ENCODE data around the gene GP2.

Gene GP2

GRCh38 chr16:20291208-20292206 lies 35.8 kb downstream of the GP2 start:
- Histone ChIP-seq H3K4me3 (no peak overlapping the region), H3K27ac (no peak overlapping the region), H3K36me3 (ENCODE audit: insufficient read depth, low read length) (no peaks in the 10 kb centered on the region), H3K9ac (ENCODE audit: insufficient read length) (no peak overlapping the region), H3K9me3 (ENCODE audit: low read depth, low read length) (no peaks in the 10 kb centered on the region)
- no peak for DNase-seq (ENCODE audit: low read depth, low spot score)
- TF ChIP-seq EZH2 (IDR thresholded peaks at IDR 0.05), result no peak
- no peak for TF ChIP-seq FOXP2 (optimal IDR thresholded peaks at IDR 0.05; ENCODE audit: control extremely low read depth, extremely low read length, insufficient read depth)
- TF ChIP-seq POLR2AphosphoS5 (IDR thresholded peaks at IDR 0.05; ENCODE audit: borderline replicate concordance, low read depth, low read length), result no peak

- H3K36me3 ChIP-seq (ENCODE audit: insufficient read depth, low read length), result no peaks in the 10 kb centered on the region
- no peak overlapping the region for H3K9ac ChIP-seq (ENCODE audit: insufficient read length)
- DNase-seq (ENCODE audit: low read depth, low spot score), result no peak
- no peak overlapping the region for H3K27ac ChIP-seq
- no peak overlapping the region for H3K4me3 ChIP-seq
- H3K9me3 ChIP-seq (ENCODE audit: low read depth, low read length), result no peaks in the 10 kb centered on the region
- no peak for TF ChIP-seq FOXP2 (optimal IDR thresholded peaks at IDR 0.05; ENCODE audit: control extremely low read depth, extremely low read length, insufficient read depth)
- no peak for TF ChIP-seq POLR2AphosphoS5 (IDR thresholded peaks at IDR 0.05; ENCODE audit: borderline replicate concordance, low read depth, low read length)
- no peak for TF ChIP-seq EZH2 (IDR thresholded peaks at IDR 0.05)
These were observed 37.7 kb downstream of the GP2 start for GRCh38 chr16:20289571-20289970.

GRCh38 chr16:20285993-20286499 lies 41.3 kb downstream of the GP2 start:
- Histone ChIP-seq H3K9ac (ENCODE audit: insufficient read length) (no peak overlapping the region), H3K9me3 (ENCODE audit: low read depth, low read length) (no peaks in the 10 kb centered on the region), H3K4me3 (no peak overlapping the region), H3K36me3 (ENCODE audit: insufficient read depth, low read length) (no peaks in the 10 kb centered on the region), H3K27ac (no peak overlapping the region)
- TF ChIP-seq FOXP2 (optimal IDR thresholded peaks at IDR 0.05; ENCODE audit: control extremely low read depth, extremely low read length, insufficient read depth), result no peak
- no peak for TF ChIP-seq EZH2 (IDR thresholded peaks at IDR 0.05)
- TF ChIP-seq POLR2AphosphoS5 (IDR thresholded peaks at IDR 0.05; ENCODE audit: borderline replicate concordance, low read depth, low read length), result no peak
- DNase-seq (ENCODE audit: low read depth, low spot score), result no peak

- no peaks in the 10 kb centered on the region for H3K36me3 ChIP-seq (ENCODE audit: insufficient read depth, low read length)
- no peak for TF ChIP-seq FOXP2 (optimal IDR thresholded peaks at IDR 0.05; ENCODE audit: control extremely low read depth, extremely low read length, insufficient read depth)
- no peak for TF ChIP-seq POLR2AphosphoS5 (IDR thresholded peaks at IDR 0.05; ENCODE audit: borderline replicate concordance, low read depth, low read length)
- TF ChIP-seq EZH2 (IDR thresholded peaks at IDR 0.05), result no peak
- H3K9ac ChIP-seq (ENCODE audit: insufficient read length), result no peak overlapping the region
- no peak for DNase-seq (ENCODE audit: low read depth, low spot score)
- no peak overlapping the region for H3K27ac ChIP-seq
- no peak overlapping the region for H3K4me3 ChIP-seq
- H3K9me3 ChIP-seq (ENCODE audit: low read depth, low read length), result no peaks in the 10 kb centered on the region
These were observed 47.1 kb downstream of the GP2 start for GRCh38 chr16:20280259-20280658.

GRCh38 chr16:20271893-20272292 lies 55.4 kb downstream of the GP2 start:
- Histone ChIP-seq H3K36me3 (ENCODE audit: insufficient read depth, low read length) (no peaks in the 10 kb centered on the region), H3K9me3 (ENCODE audit: low read depth, low read length) (no peaks in the 10 kb centered on the region), H3K27ac (no peak overlapping the region), H3K9ac (ENCODE audit: insufficient read length) (no peak overlapping the region), H3K4me3 (no peak overlapping the region)
- TF ChIP-seq POLR2AphosphoS5 (IDR thresholded peaks at IDR 0.05; ENCODE audit: borderline replicate concordance, low read depth, low read length) (no peak), FOXP2 (optimal IDR thresholded peaks at IDR 0.05; ENCODE audit: control extremely low read depth, extremely low read length, insufficient read depth) (no peak), EZH2 (IDR thresholded peaks at IDR 0.05) (no peak)
- no peak for DNase-seq (ENCODE audit: low read depth, low spot score)

GRCh38 chr16:20268409-20268808 lies 58.9 kb downstream of the GP2 start:
- Histone ChIP-seq H3K9ac (ENCODE audit: insufficient read length) (no peak overlapping the region), H3K4me3 (no peak overlapping the region), H3K9me3 (ENCODE audit: low read depth, low read length) (no peaks in the 10 kb centered on the region), H3K36me3 (ENCODE audit: insufficient read depth, low read length) (no peaks in the 10 kb centered on the region), H3K27ac (no peak overlapping the region)
- TF ChIP-seq FOXP2 (optimal IDR thresholded peaks at IDR 0.05; ENCODE audit: control extremely low read depth, extremely low read length, insufficient read depth) (no peak), POLR2AphosphoS5 (IDR thresholded peaks at IDR 0.05; ENCODE audit: borderline replicate concordance, low read depth, low read length) (no peak), EZH2 (IDR thresholded peaks at IDR 0.05) (no peak)
- no peak for DNase-seq (ENCODE audit: low read depth, low spot score)

GRCh38 chr16:20265019-20265418 lies 62.3 kb downstream of the GP2 start:
- no peaks in the 10 kb centered on the region for H3K36me3 ChIP-seq (ENCODE audit: insufficient read depth, low read length)
- TF ChIP-seq EZH2 (IDR thresholded peaks at IDR 0.05), result no peak
- H3K4me3 ChIP-seq, result no peak overlapping the region
- H3K27ac ChIP-seq, result no peak overlapping the region
- no peak overlapping the region for H3K9ac ChIP-seq (ENCODE audit: insufficient read length)
- H3K9me3 ChIP-seq (ENCODE audit: low read depth, low read length), result no peaks in the 10 kb centered on the region
- no peak for DNase-seq (ENCODE audit: low read depth, low spot score)

GRCh38 chr16:20263138-20263855 lies 64.0 kb downstream of the GP2 start:
- DNase-seq (ENCODE audit: low read depth, low spot score), result no peak
- Histone ChIP-seq H3K9ac (ENCODE audit: insufficient read length) (no peak overlapping the region), H3K27ac (no peak overlapping the region), H3K36me3 (ENCODE audit: insufficient read depth, low read length) (no peaks in the 10 kb centered on the region), H3K4me3 (no peak overlapping the region), H3K9me3 (ENCODE audit: low read depth, low read length) (no peaks in the 10 kb centered on the region)
- TF ChIP-seq FOXP2 (optimal IDR thresholded peaks at IDR 0.05; ENCODE audit: control extremely low read depth, extremely low read length, insufficient read depth) (no peak), EZH2 (IDR thresholded peaks at IDR 0.05) (no peak), POLR2AphosphoS5 (IDR thresholded peaks at IDR 0.05; ENCODE audit: borderline replicate concordance, low read depth, low read length) (no peak)
